ENCODE data around the gene CNTNAP5.
"Not testable (repeated sequence)": the region's sequence is repeated elsewhere in the genome, so short reads cannot be mapped to it uniquely, and the experiment has no call there.

Gene CNTNAP5

DNA sequence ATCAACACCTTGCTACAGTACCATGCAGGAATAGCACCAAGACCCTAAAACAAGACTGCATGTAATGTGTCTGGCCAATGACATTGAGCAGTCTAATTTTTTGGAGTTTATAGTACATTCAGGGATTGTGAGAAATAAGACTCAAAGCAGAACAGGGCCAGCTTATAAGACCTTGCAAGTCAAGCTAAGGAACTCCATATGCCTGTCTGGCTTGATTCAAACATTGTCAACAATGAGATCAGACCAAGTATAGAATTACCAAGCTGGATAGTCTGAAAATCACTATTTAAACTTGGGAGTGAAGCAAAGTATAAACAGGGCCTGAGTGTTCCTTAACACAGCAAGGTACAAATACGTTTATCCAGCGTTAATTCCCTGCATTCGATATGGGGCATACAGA lies 370.9 kb downstream of the CNTNAP5 start:
- Histone ChIP-seq H3K9me3 (replicated peaks; ENCODE audit: low read length) (no peaks in the 10 kb centered on the region), H3K36me3 (ENCODE audit: insufficient read depth, low read length) (no peaks in the 10 kb centered on the region), H3K4me3 (ENCODE audit: low read length) (no peak overlapping the region), H3K27me3 (ENCODE audit: control insufficient read depth, insufficient read depth, low read length) (no peaks in the 10 kb centered on the region), H3K4me2 (ENCODE audit: low read length) (no peak overlapping the region), H3K4me1 (ENCODE audit: control insufficient read depth, insufficient read depth, low read length) (no peaks in the 10 kb centered on the region), H3K9ac (ENCODE audit: low read depth, low read length) (no peak overlapping the region)

GRCh38 chr2:124402274-124402673 lies 377.2 kb downstream of the CNTNAP5 start:
- Histone ChIP-seq H3K9ac (ENCODE audit: low read depth, low read length) (no peak overlapping the region), H3K4me1 (ENCODE audit: control insufficient read depth, insufficient read depth, low read length) (no peaks in the 10 kb centered on the region), H3K27me3 (ENCODE audit: control insufficient read depth, insufficient read depth, low read length) (no peaks in the 10 kb centered on the region), H3K36me3 (ENCODE audit: insufficient read depth, low read length) (no peaks in the 10 kb centered on the region), H3K4me2 (ENCODE audit: low read length) (no peak overlapping the region), H3K9me3 (replicated peaks; ENCODE audit: low read length) (no peaks in the 10 kb centered on the region), H3K4me3 (ENCODE audit: low read length) (no peak overlapping the region)

GRCh38 chr2:124407836-124408534 lies 382.9 kb downstream of the CNTNAP5 start:
- H3K36me3 ChIP-seq (ENCODE audit: insufficient read depth, low read length); H3K4me1 ChIP-seq (ENCODE audit: control insufficient read depth, insufficient read depth, low read length); H3K9ac ChIP-seq (ENCODE audit: low read depth, low read length); H3K9me3 ChIP-seq (replicated peaks; ENCODE audit: low read length); H3K4me2 ChIP-seq (ENCODE audit: low read length); H3K27me3 ChIP-seq (ENCODE audit: control insufficient read depth, insufficient read depth, low read length); H3K4me3 ChIP-seq (ENCODE audit: low read length): not testable (repeated sequence)

DNA sequence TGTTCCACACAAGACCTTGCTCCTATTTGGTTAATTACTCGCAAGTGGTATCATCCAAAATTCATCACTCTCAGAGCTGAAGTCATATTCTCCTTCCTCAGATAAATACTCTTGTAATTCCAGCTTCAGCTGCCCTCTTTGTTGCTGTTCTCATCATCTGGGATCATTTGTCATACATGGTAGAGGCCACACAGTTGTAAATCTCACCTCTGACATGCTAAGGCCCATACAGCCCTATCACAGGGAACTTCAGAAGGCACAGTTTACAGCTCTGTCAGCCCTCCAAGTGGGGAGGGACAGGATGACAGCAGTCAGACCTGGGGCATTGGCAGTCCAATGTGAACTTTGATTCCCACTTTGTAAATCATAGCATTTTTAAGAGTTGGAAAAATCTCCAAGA lies 399.0 kb downstream of the CNTNAP5 start:
- no peak overlapping the region for H3K9ac ChIP-seq (ENCODE audit: low read depth, low read length)
- no peak overlapping the region for H3K4me2 ChIP-seq (ENCODE audit: low read length)
- H3K27me3 ChIP-seq (ENCODE audit: control insufficient read depth, insufficient read depth, low read length) = no peaks in the 10 kb centered on the region
- H3K4me1 ChIP-seq (ENCODE audit: control insufficient read depth, insufficient read depth, low read length) = no peaks in the 10 kb centered on the region
- no peaks in the 10 kb centered on the region for H3K36me3 ChIP-seq (ENCODE audit: insufficient read depth, low read length)
- no peak overlapping the region for H3K4me3 ChIP-seq (ENCODE audit: low read length)
- H3K9me3 ChIP-seq (replicated peaks; ENCODE audit: low read length) = peaks cover 2% of the 10 kb centered on the region

DNA sequence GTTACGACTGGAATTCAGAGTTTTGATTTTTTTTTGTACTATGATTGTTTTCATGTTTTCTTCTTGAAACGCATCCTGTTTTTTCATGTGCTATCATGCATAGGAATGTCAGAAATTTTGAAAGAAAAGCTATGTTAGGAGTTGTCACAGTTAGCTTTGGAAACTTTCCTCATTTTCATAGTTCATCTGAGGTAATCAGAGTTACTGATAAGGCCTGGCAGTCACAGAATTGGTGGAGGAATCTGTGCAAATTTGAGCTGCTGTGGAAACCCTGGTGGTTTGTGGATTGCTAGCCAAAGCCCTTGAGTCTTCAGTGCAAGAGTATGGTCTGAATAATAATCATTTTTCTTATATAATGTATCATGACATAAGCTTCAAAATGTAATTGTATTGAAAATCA lies 401.0 kb downstream of the CNTNAP5 start:
- H3K27me3 ChIP-seq (ENCODE audit: control insufficient read depth, insufficient read depth, low read length) = no peaks in the 10 kb centered on the region
- H3K9ac ChIP-seq (ENCODE audit: low read depth, low read length) = no peak overlapping the region
- no peak overlapping the region for H3K4me2 ChIP-seq (ENCODE audit: low read length)
- H3K4me3 ChIP-seq (ENCODE audit: low read length) = no peak overlapping the region
- no peaks in the 10 kb centered on the region for H3K36me3 ChIP-seq (ENCODE audit: insufficient read depth, low read length)
- H3K9me3 ChIP-seq (replicated peaks; ENCODE audit: low read length) = peaks cover 10% of the 10 kb centered on the region
- H3K4me1 ChIP-seq (ENCODE audit: control insufficient read depth, insufficient read depth, low read length) = no peaks in the 10 kb centered on the region

DNA sequence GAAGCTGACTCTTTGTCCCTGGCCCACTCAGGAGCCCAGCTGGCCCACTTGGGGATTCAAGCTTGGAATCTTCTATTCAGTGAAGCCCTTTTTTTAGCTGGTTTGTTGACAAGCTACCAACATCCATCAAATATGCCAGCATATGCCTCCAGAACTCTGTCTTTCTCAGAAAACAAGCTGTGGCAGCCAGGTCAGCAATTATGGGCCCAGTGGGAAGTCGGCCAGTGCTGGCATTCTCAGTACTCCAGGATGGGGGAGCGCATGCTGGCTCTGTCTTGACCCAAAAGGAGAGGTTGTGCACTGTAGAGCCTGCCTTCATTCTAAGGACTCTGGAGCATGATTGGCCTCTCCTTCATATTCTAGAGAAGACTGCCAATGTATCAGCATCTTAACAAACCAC lies 401.5 kb downstream of the CNTNAP5 start:
- Histone ChIP-seq H3K9me3 (replicated peaks; ENCODE audit: low read length) (peaks cover 10% of the 10 kb centered on the region), H3K9ac (ENCODE audit: low read depth, low read length) (no peak overlapping the region), H3K36me3 (ENCODE audit: insufficient read depth, low read length) (no peaks in the 10 kb centered on the region), H3K4me2 (ENCODE audit: low read length) (no peak overlapping the region), H3K4me3 (ENCODE audit: low read length) (no peak overlapping the region), H3K27me3 (ENCODE audit: control insufficient read depth, insufficient read depth, low read length) (no peaks in the 10 kb centered on the region), H3K4me1 (ENCODE audit: control insufficient read depth, insufficient read depth, low read length) (no peaks in the 10 kb centered on the region)

DNA sequence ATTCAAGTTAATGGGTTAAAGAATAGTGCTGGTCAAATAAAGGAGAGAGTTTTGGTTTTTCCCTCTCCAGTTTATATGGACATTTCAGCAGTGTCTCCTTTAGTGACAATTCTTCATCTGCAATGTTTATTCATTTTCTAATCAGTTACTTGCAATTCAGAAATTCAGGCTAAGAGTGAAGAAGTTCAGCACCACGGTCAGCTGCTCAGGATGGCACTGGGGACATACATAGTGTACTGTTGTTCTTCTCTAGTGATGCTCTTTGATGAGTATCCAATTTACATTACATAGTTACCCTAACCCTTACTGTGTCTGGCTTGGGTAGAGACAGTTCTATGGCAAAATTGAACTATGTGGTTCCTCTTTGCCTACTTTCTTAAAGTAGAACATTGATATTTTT lies 412.7 kb downstream of the CNTNAP5 start:
- H3K4me2 ChIP-seq (ENCODE audit: low read length) = no peak overlapping the region
- H3K36me3 ChIP-seq (ENCODE audit: insufficient read depth, low read length) = no peaks in the 10 kb centered on the region
- peaks cover 11% of the 10 kb centered on the region for H3K9me3 ChIP-seq (replicated peaks; ENCODE audit: low read length)
- no peak overlapping the region for H3K9ac ChIP-seq (ENCODE audit: low read depth, low read length)
- no peaks in the 10 kb centered on the region for H3K27me3 ChIP-seq (ENCODE audit: control insufficient read depth, insufficient read depth, low read length)
- no peak overlapping the region for H3K4me3 ChIP-seq (ENCODE audit: low read length)
- H3K4me1 ChIP-seq (ENCODE audit: control insufficient read depth, insufficient read depth, low read length) = no peaks in the 10 kb centered on the region

- H3K27me3 ChIP-seq (ENCODE audit: control insufficient read depth, insufficient read depth, low read length) = no peaks in the 10 kb centered on the region
- no peaks in the 10 kb centered on the region for H3K36me3 ChIP-seq (ENCODE audit: insufficient read depth, low read length)
- no peak overlapping the region for H3K4me3 ChIP-seq (ENCODE audit: low read length)
- no peak overlapping the region for H3K9ac ChIP-seq (ENCODE audit: low read depth, low read length)
- no peak overlapping the region for H3K4me2 ChIP-seq (ENCODE audit: low read length)
- no peaks in the 10 kb centered on the region for H3K4me1 ChIP-seq (ENCODE audit: control insufficient read depth, insufficient read depth, low read length)
- H3K9me3 ChIP-seq (replicated peaks; ENCODE audit: low read length) = peaks cover 13% of the 10 kb centered on the region
Measured at GRCh38 chr2:124450481-124450880, 425.4 kb downstream of the CNTNAP5 start.

GRCh38 chr2:124476291-124476690 lies 451.2 kb downstream of the CNTNAP5 start:
- Histone ChIP-seq H3K9ac (ENCODE audit: low read depth, low read length) (no peak overlapping the region), H3K36me3 (ENCODE audit: insufficient read depth, low read length) (no peaks in the 10 kb centered on the region), H3K4me3 (ENCODE audit: low read length) (no peak overlapping the region), H3K4me1 (ENCODE audit: control insufficient read depth, insufficient read depth, low read length) (no peaks in the 10 kb centered on the region), H3K27me3 (ENCODE audit: control insufficient read depth, insufficient read depth, low read length) (no peaks in the 10 kb centered on the region), H3K4me2 (ENCODE audit: low read length) (no peak overlapping the region), H3K9me3 (replicated peaks; ENCODE audit: low read length) (peaks cover 6% of the 10 kb centered on the region)

DNA sequence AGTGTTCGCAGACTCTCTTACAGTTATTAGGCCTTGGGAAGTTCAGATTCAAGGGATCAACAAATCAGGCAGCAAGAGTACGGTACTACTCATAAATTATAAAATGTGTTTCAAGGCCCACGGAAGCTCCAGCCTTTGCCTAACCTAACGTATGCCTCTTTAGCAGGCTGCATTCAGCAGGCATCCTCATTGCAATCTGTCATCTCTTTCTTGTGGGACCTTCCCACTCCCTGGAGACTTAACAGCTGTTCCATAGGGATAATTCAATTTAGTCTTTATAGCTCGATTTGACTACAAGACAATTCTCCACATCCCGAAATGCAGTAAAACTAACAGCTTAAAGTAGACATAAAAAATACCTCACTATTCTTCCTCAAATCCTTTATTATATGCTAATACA lies 453.7 kb downstream of the CNTNAP5 start:
- H3K9ac ChIP-seq (ENCODE audit: low read depth, low read length) = no peak overlapping the region
- no peaks in the 10 kb centered on the region for H3K4me1 ChIP-seq (ENCODE audit: control insufficient read depth, insufficient read depth, low read length)
- H3K36me3 ChIP-seq (ENCODE audit: insufficient read depth, low read length) = no peaks in the 10 kb centered on the region
- H3K9me3 ChIP-seq (replicated peaks; ENCODE audit: low read length) = peaks cover 6% of the 10 kb centered on the region
- H3K4me2 ChIP-seq (ENCODE audit: low read length) = no peak overlapping the region
- H3K27me3 ChIP-seq (ENCODE audit: control insufficient read depth, insufficient read depth, low read length) = no peaks in the 10 kb centered on the region
- H3K4me3 ChIP-seq (ENCODE audit: low read length) = no peak overlapping the region

DNA sequence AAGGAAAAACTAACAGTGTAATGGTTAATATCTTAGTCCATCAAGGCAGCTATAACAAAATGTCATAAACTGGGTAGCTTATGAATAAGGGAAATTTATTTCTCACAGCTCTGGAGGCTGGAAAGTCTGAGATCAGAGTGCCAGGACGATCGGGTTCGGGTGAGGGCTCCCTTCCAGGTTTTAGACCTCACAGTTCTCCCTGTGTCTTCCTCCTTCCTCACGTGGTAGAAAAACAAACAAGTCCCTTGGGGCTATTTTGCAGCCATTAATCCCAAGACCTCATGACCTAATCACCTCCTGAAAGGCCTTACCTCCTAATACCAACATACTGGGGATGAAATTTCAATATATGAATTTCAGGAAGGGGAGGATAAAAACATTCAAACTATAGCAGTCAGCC lies 455.9 kb downstream of the CNTNAP5 start:
- Histone ChIP-seq H3K27me3 (ENCODE audit: control insufficient read depth, insufficient read depth, low read length) (no peaks in the 10 kb centered on the region), H3K9ac (ENCODE audit: low read depth, low read length) (no peak overlapping the region), H3K36me3 (ENCODE audit: insufficient read depth, low read length) (no peaks in the 10 kb centered on the region), H3K4me3 (ENCODE audit: low read length) (no peak overlapping the region), H3K4me2 (ENCODE audit: low read length) (no peak overlapping the region), H3K4me1 (ENCODE audit: control insufficient read depth, insufficient read depth, low read length) (no peaks in the 10 kb centered on the region), H3K9me3 (replicated peaks; ENCODE audit: low read length) (peaks cover 6% of the 10 kb centered on the region)

- H3K9me3 ChIP-seq (replicated peaks; ENCODE audit: low read length) = peaks cover 6% of the 10 kb centered on the region
- H3K27me3 ChIP-seq (ENCODE audit: control insufficient read depth, insufficient read depth, low read length) = no peaks in the 10 kb centered on the region
- H3K9ac ChIP-seq (ENCODE audit: low read depth, low read length) = no peak overlapping the region
- no peak overlapping the region for H3K4me3 ChIP-seq (ENCODE audit: low read length)
- H3K36me3 ChIP-seq (ENCODE audit: insufficient read depth, low read length) = no peaks in the 10 kb centered on the region
- no peak overlapping the region for H3K4me2 ChIP-seq (ENCODE audit: low read length)
- no peaks in the 10 kb centered on the region for H3K4me1 ChIP-seq (ENCODE audit: control insufficient read depth, insufficient read depth, low read length)
Measured at GRCh38 chr2:124482044-124482443, 457.0 kb downstream of the CNTNAP5 start.
